ENCODE data around the gene ALX4.
A peak's percentile ranks its signal among the peaks of the same experiment; 100 is the strongest.

Gene ALX4

DNA sequence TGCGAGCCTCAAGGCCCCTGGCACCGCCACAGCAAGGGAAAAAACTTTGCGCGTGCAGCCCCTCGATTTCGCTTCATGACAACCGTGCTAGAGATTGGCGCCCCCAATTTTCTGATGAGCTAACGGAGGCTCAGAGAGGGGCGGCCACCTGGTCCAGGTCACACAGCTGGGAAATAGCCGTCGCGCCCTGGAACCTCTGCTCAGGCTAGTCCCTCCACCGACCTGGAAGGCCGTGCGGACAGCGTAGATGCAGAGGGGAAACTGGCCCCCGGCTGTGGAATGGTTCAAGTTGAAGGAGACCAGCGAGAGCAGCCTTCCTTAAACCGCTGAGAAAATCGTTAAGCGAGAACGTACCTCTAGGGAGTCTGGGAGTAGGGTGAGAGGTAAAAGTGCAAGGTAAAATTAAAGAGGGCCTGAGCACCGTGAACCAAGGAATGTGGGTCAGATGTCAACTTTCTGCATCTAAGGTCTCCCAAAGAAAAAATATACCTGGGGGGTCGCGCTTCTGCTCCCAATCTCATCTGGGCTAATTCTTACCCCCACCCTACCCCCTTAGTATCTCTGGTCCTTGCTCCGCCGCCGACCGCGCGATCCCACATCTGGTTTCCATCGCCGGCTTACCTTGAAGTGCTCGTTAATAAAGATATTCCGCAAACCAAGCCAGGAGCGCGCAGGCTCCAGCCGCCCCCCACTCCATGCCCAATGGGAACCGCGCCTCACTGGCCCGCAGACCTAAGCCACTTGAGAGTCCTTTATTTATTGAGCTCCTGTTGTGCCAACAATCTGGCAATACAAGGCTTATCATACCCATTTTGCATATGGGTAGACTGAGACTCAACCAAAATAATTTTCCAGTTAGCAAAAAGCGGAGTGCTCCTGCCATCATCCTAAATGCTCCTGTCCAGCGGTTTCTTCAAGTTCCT is 1.7 kb upstream of the ALX4 start:
- H3K4me3 ChIP-seq (ENCODE audit: low read depth, low read length): peak overlapping the region; percentile 22
- H3K27me3 ChIP-seq (ENCODE audit: control insufficient read depth, insufficient read depth, low read length): peaks cover 98% of the 10 kb centered on the region
- no peak overlapping the region for H3K9ac ChIP-seq (ENCODE audit: low read depth, low read length)
- no peaks in the 10 kb centered on the region for H3K9me3 ChIP-seq (ENCODE audit: control insufficient read depth, insufficient read depth, low read length)
- H3K36me3 ChIP-seq (ENCODE audit: control insufficient read depth, insufficient read depth, low read length): no peaks in the 10 kb centered on the region
- no peaks in the 10 kb centered on the region for H3K4me1 ChIP-seq (ENCODE audit: control insufficient read depth, insufficient read depth, low read length)

DNA sequence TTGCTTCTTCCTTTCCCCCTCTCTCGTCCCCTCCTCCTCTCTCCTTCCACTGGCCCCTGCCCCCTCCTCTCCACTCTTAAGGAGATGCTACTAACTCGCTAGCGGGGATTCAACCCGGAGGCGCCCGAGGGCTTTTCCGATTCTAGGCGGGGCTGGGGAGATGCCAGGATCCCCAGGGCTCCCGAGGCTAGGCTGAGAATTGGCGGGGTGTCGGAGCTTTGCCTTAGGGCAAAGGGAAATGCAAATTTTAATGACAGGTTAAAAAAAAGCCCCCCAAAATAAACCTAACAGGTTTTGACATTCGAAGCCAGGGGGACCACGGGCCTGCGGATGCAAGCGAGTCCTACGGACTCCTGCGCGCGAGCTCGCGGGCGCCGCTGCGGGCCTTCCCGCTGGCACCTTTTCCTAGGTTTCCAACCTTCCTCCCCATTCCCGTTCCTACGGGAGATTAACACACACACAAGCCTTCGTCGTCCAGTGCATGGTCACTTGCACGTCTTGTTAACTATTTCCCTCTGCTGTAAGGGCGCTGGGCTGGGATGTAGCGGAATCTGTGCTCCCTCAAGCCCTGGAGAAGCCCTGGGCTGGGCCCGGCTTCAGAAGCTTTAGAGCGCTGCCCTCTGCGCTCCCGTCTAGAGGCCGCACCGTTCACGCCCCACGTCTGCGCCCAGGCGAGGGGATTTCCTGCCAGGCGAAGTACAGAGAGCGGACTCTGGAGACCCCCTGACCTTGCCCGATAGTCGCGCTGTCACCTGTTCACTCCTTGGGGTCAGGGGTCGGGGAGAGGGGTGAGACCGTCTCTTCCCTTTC is 729 bp upstream of the ALX4 start:
- Histone ChIP-seq H3K4me1 (ENCODE audit: control insufficient read depth, insufficient read depth, low read length) (no peaks in the 10 kb centered on the region), H3K27me3 (ENCODE audit: control insufficient read depth, insufficient read depth, low read length) (peaks cover 98% of the 10 kb centered on the region), H3K9ac (ENCODE audit: low read depth, low read length) (no peak overlapping the region), H3K4me3 (ENCODE audit: low read depth, low read length) (peak overlapping the region; percentile 35), H3K36me3 (ENCODE audit: control insufficient read depth, insufficient read depth, low read length) (no peaks in the 10 kb centered on the region), H3K9me3 (ENCODE audit: control insufficient read depth, insufficient read depth, low read length) (no peaks in the 10 kb centered on the region)

DNA sequence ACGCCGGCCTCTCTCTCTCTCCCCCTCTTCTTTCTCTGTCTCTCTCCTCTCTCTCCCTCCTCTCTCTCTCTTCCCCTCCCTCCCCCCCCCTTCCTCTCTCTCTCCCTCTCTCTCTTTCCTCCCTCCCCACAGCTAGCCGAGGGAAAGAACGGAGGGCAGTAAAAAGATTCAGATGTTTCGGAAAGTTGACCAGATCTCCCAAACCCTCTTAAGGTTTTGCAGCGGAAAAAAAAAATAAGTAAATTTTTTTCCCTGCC is 195 bp upstream of the ALX4 start:
- Histone ChIP-seq H3K9ac (ENCODE audit: low read depth, low read length) (no peak overlapping the region), H3K27me3 (ENCODE audit: control insufficient read depth, insufficient read depth, low read length) (peaks cover 98% of the 10 kb centered on the region), H3K36me3 (ENCODE audit: control insufficient read depth, insufficient read depth, low read length) (no peaks in the 10 kb centered on the region), H3K4me1 (ENCODE audit: control insufficient read depth, insufficient read depth, low read length) (no peaks in the 10 kb centered on the region), H3K9me3 (ENCODE audit: control insufficient read depth, insufficient read depth, low read length) (no peaks in the 10 kb centered on the region), H3K4me3 (ENCODE audit: low read depth, low read length) (peak overlapping the region; percentile 35)

DNA sequence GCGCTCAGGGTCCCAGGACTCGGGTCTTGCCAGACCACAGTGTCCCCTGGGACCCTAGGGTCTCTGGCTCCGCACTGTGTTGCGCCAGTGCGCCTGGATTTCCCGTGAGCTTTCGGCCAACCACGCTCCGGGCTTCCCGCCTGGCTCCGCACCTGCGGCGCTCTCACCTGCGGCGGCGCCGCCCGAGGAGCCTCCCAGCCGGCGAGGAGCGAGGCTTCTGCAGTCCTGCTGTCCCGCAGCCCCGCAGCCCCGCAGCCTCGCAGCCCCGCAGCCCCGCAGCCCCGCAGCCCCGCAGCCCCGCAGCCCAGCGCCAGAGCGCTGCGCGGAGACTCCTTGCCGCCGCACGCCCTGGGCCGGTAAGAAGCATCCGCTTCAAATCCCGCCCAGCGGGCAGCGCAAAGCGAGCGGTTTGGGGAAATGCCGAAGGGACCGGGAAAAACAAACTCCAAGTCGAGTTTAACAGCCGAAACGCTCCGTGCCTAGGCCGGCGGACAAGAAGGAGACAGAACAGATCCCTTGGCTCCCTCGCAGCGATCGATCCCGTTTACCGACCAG is 939 bp downstream of the ALX4 start:
- no peaks in the 10 kb centered on the region for H3K4me1 ChIP-seq (ENCODE audit: control insufficient read depth, insufficient read depth, low read length)
- no peaks in the 10 kb centered on the region for H3K36me3 ChIP-seq (ENCODE audit: control insufficient read depth, insufficient read depth, low read length)
- no peak overlapping the region for H3K9ac ChIP-seq (ENCODE audit: low read depth, low read length)
- no peaks in the 10 kb centered on the region for H3K9me3 ChIP-seq (ENCODE audit: control insufficient read depth, insufficient read depth, low read length)
- H3K4me3 ChIP-seq (ENCODE audit: low read depth, low read length): peak overlapping the region; percentile 35
- peaks cover 98% of the 10 kb centered on the region for H3K27me3 ChIP-seq (ENCODE audit: control insufficient read depth, insufficient read depth, low read length)

DNA sequence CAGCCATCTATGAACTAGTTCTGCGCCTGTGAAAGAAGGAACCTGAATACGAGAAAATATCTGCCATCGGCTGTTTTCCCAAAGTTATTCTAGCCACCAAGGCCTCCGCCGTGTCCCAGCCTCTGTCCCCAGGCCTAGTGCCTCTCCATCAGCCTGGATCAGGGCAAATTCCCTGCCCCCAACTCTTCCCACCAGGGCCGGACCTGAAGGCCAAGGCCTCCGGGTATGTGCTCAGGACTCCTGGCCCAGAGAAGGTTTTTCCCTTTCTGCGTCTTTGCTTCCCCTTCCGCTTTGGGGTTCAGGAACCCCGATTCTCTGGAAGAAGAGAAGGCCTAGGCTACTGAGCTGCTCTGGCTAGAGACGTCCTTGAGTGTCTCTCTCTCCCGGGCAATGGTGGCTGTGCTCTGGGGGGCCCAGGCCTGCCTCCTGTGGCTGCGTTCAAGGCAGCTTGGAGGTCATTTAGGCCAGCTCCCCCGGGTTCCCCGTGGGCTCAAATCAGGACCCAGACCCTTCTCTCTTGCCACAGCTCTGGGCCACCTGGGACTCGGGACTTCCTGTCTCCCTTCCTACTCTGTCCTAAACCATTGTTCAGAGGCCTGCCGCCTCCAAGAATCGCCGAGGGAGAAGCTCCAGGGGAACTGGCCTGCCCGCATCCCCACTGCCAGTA is 1.6 kb downstream of the ALX4 start:
- Histone ChIP-seq H3K9me3 (ENCODE audit: control insufficient read depth, insufficient read depth, low read length) (no peaks in the 10 kb centered on the region), H3K27me3 (ENCODE audit: control insufficient read depth, insufficient read depth, low read length) (peaks cover 98% of the 10 kb centered on the region), H3K9ac (ENCODE audit: low read depth, low read length) (no peak overlapping the region), H3K4me1 (ENCODE audit: control insufficient read depth, insufficient read depth, low read length) (no peaks in the 10 kb centered on the region), H3K4me3 (ENCODE audit: low read depth, low read length) (peak overlapping the region; percentile 9), H3K36me3 (ENCODE audit: control insufficient read depth, insufficient read depth, low read length) (no peaks in the 10 kb centered on the region)

DNA sequence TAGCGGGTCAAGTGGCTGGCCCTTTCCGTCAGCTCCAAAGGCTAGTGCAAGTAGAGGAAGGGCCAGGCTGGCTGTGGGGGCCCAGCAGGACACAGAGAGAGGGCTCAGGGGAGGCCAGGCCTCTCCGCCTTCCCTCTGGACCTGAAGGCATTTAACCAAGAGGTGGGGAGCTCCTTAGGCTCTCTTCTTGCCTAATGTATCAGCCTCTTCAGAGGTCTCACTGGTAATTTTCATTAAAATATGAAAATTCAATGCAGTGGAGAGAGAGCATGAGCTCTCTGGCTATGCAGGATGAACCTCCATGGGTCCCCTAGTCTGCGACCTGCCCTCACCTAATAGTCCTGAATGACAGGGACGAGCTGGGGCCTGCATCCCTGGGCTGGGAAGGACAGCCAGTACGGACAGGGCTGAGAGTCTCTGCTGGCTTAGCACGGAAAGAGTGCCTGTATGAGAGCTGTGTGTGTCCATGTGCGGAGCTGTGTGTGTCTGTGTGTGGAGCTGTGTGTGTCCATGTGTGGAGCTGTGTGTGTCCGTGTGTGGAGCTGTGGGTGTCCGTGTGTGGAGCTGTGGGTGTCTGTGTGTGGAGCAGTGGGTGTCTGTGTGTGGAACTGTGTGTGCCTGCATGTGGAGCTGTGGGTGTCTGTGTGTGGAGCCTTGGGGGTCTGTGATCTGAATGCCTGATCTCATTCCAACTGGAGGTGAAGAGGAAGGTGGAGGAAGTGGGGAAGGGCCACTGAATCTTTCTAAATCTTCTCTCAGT is 2.4 kb downstream of the ALX4 start:
- peaks cover 98% of the 10 kb centered on the region for H3K27me3 ChIP-seq (ENCODE audit: control insufficient read depth, insufficient read depth, low read length)
- H3K9me3 ChIP-seq (ENCODE audit: control insufficient read depth, insufficient read depth, low read length): no peaks in the 10 kb centered on the region
- H3K4me3 ChIP-seq (ENCODE audit: low read depth, low read length): peak overlapping the region; percentile 9
- H3K4me1 ChIP-seq (ENCODE audit: control insufficient read depth, insufficient read depth, low read length): no peaks in the 10 kb centered on the region
- H3K36me3 ChIP-seq (ENCODE audit: control insufficient read depth, insufficient read depth, low read length): no peaks in the 10 kb centered on the region
- H3K9ac ChIP-seq (ENCODE audit: low read depth, low read length): no peak overlapping the region

DNA sequence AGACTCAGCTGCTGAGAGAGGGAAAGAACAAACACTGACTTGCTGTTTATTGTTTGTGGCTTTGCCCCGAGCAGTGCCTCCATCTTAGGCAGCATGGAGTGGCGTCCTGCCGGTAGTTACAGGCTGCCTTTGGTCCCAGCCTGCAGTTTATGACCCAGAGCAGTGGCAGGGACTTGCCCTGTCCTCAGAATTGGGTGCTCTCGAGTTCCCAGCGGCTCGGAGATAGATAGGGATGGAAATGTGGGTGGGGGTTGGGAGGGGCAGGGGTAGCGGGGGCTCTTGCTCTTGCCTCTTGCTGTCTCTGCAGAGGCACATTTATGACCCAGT is 3.1 kb downstream of the ALX4 start:
- no peaks in the 10 kb centered on the region for H3K9me3 ChIP-seq (ENCODE audit: control insufficient read depth, insufficient read depth, low read length)
- H3K4me1 ChIP-seq (ENCODE audit: control insufficient read depth, insufficient read depth, low read length): no peaks in the 10 kb centered on the region
- H3K36me3 ChIP-seq (ENCODE audit: control insufficient read depth, insufficient read depth, low read length): no peaks in the 10 kb centered on the region
- peak overlapping the region; percentile 45 for H3K4me3 ChIP-seq (ENCODE audit: low read depth, low read length)
- H3K9ac ChIP-seq (ENCODE audit: low read depth, low read length): no peak overlapping the region
- H3K27me3 ChIP-seq (ENCODE audit: control insufficient read depth, insufficient read depth, low read length): peaks cover 98% of the 10 kb centered on the region

DNA sequence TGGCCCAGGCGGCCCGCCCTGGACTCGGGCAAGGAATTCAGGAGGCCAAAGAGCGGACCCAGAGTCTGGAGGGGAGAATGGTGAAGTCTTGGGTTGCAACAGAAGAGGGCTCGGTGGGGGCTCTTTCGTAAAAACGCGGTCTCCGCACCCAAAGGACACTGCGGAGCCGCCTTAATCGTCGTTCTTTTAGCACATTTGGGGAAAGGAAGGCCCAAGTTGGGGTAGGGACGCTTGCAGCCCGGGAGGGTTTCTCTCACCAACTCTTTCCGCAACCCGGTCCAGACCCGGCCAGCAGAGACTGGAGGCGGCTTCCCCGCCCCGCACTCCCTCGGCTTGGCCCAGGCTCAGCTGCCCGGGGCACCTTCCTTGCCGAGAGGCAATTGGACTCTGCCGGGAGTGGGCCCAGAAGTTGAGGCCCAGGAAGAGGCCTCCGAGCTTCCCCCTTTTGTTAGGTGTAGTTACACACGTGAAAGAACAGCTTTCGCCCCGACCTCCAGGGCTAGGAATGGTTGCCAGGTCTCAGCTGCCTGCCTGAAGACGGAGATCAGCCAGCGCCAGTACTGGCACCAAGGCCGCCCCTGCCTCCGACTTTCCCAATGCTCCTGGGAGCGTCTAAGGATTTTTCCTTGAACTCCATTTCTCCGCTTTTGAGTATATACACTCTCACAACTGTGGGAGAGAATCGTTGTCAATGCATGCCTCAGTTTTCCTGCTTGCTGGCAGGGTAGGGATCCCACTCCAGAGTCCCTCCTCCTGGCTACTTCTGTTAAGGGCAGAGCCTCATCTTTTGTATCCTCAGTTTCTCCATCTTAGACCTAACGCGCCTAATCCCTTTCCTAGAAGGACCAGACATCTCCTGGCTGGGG is 3.7 kb downstream of the ALX4 start:
- no peaks in the 10 kb centered on the region for H3K4me1 ChIP-seq (ENCODE audit: control insufficient read depth, insufficient read depth, low read length)
- peaks cover 98% of the 10 kb centered on the region for H3K27me3 ChIP-seq (ENCODE audit: control insufficient read depth, insufficient read depth, low read length)
- H3K4me3 ChIP-seq (ENCODE audit: low read depth, low read length): peak overlapping the region; percentile 45
- H3K9me3 ChIP-seq (ENCODE audit: control insufficient read depth, insufficient read depth, low read length): no peaks in the 10 kb centered on the region
- H3K36me3 ChIP-seq (ENCODE audit: control insufficient read depth, insufficient read depth, low read length): no peaks in the 10 kb centered on the region
- no peak overlapping the region for H3K9ac ChIP-seq (ENCODE audit: low read depth, low read length)

DNA sequence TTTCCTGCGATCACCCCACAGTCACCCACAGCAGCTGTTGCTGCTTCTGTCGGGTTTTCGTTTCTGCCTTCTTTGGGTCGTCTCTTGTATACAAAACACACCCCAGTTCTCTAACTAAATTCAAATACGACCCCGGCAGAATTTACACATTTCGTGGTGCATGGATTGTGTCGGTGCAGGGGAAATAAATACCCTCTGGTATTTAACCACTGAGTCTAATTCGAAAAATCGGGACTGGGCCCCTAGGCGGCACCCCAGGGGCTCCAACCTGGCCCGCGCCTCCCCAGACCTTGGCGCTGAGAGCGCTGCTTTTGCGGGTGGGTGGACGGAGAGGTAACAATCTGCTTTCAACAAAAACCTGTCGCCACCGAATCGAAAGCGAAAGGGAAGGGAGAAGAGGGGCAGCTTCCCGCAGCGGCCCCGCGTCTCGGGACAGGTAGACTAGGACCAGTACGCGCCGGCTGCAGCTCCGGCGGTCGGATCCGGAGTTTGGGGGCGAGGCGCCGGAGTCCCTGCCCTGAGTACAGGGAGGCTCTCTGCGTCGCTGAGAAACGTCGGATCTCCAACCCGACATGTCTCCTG is 4.4 kb downstream of the ALX4 start:
- H3K27me3 ChIP-seq (ENCODE audit: control insufficient read depth, insufficient read depth, low read length): peaks cover 98% of the 10 kb centered on the region
- no peaks in the 10 kb centered on the region for H3K4me1 ChIP-seq (ENCODE audit: control insufficient read depth, insufficient read depth, low read length)
- H3K9ac ChIP-seq (ENCODE audit: low read depth, low read length): no peak overlapping the region
- H3K4me3 ChIP-seq (ENCODE audit: low read depth, low read length): peak overlapping the region; percentile 45
- H3K9me3 ChIP-seq (ENCODE audit: control insufficient read depth, insufficient read depth, low read length): no peaks in the 10 kb centered on the region
- H3K36me3 ChIP-seq (ENCODE audit: control insufficient read depth, insufficient read depth, low read length): no peaks in the 10 kb centered on the region

DNA sequence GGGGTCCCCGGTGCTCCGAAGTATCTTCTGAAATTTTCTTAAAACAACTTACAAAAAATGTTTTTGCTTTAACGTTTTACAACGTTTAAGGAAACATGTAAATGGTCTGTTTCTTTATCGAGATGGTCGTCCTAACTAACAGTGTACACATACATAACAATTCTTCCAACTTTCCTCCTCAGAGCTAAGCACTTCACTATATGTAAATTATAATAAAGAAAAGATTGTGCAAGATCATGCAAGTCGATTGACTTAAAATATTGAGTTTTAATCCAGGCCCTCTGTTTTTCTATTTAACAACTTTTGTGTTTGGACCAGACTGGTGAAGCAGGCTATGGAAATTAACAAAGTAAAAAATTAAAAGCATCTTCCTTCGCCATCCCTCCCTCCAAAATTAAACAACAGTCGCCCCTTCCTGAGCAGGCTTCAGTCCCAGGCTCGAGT is 4.9 kb downstream of the ALX4 start:
- Histone ChIP-seq H3K9ac (ENCODE audit: low read depth, low read length) (no peak overlapping the region), H3K4me1 (ENCODE audit: control insufficient read depth, insufficient read depth, low read length) (no peaks in the 10 kb centered on the region), H3K4me3 (ENCODE audit: low read depth, low read length) (peak overlapping the region; percentile 35), H3K9me3 (ENCODE audit: control insufficient read depth, insufficient read depth, low read length) (no peaks in the 10 kb centered on the region), H3K27me3 (ENCODE audit: control insufficient read depth, insufficient read depth, low read length) (peaks cover 98% of the 10 kb centered on the region), H3K36me3 (ENCODE audit: control insufficient read depth, insufficient read depth, low read length) (no peaks in the 10 kb centered on the region)

Data from iPS-15b (cell line).